Right renal pelvis (tissue), 4 donors: ENCODE results near the gene IGFBP4. TPM values are rescaled to one million over a fixed set of nuclear protein-coding genes. Genes with fewer than 3 reads are reported as not detected.

Experiments
- DNase-seq, 4 donors: peaks; one replicate each; pipeline ENCODE4 v3.0.0-alpha.2; 2013; ENCODE audit warnings: low read depth in 4 of 4, low spot score in 3 of 4, missing footprints in 1 of 4
- polyA plus RNA-seq, 4 donors: library from polyadenylated mRNA; unstranded; fragments of 120-200 nt; gene quantifications; one replicate each; pipeline ENCODE4 v1.2.1, GENCODE V29; 2013; ENCODE audit not compliant: insufficient read length in 4 of 4

The IGFBP4 gene
- polyA plus RNA-seq, 4 donors = 338 to 424 (median 366) TPM

GRCh38 chr17:40485851-40486521 is 42.7 kb downstream of the IGFBP4 start:
- no peak for DNase-seq

- no peak for DNase-seq
Measured at GRCh38 chr17:40486522-40487370, 43.5 kb downstream of the IGFBP4 start.

- DNase-seq = no peak
Measured at GRCh38 chr17:40487371-40488020, 44.2 kb downstream of the IGFBP4 start.

DNA sequence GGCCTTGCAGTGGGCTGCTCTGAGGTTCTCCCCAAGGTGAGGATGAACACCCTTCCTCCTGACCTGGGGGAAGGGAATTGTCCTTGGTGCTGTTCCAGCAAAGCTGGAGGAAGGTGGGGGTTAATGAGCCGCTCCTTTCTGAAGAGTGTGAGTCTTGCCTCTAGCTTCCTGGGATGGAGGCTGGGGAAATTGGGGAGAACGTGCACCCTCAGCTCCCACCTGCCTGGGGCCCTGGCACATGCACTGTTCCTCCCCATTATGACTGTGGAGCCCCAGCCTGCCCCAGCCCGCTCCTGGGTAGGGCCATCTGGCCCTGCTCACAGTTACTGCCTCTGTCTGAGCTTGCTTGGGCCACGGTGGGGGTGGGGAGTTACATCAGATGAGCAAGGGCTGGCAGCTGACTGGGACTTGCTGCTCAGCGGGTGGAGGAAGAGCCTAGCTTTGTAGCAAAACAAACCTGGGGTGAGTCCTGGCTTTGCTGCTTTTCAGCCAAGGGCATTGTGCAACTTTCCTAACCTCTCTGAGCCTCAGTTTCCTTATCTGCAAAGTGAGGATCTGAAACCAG is 47.1 kb downstream of the IGFBP4 start:
- no peak for DNase-seq

- no peak for DNase-seq
Measured at GRCh38 chr17:40490982-40491381, 47.7 kb downstream of the IGFBP4 start.

- DNase-seq = no peak
Measured at GRCh38 chr17:40491486-40491885, 48.2 kb downstream of the IGFBP4 start.

GRCh38 chr17:40493697-40494096 is 50.4 kb downstream of the IGFBP4 start:
- no peak for DNase-seq

GRCh38 chr17:40495140-40495539 is 51.9 kb downstream of the IGFBP4 start:
- no peak for DNase-seq

DNA sequence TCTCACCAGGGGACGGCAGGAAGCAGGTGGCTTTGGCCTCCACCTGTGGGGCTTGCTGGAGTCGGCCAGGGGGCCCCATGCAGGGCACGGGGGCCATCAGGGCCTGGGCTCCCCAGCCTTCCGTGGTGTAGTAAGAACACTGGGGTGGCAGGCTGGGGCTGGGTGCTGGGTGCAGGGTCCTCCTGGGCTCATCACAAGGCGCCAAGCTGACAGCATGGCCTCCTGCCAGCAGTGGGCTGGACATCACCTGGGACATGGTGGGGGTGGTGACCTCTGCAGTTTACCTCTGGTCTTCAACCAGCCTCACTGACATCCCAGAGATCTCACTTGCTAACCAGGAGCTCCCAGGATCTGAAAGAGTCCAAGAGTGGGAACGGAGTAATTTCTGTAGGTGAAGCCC is 52.9 kb downstream of the IGFBP4 start:
- DNase-seq = no peak

DNA sequence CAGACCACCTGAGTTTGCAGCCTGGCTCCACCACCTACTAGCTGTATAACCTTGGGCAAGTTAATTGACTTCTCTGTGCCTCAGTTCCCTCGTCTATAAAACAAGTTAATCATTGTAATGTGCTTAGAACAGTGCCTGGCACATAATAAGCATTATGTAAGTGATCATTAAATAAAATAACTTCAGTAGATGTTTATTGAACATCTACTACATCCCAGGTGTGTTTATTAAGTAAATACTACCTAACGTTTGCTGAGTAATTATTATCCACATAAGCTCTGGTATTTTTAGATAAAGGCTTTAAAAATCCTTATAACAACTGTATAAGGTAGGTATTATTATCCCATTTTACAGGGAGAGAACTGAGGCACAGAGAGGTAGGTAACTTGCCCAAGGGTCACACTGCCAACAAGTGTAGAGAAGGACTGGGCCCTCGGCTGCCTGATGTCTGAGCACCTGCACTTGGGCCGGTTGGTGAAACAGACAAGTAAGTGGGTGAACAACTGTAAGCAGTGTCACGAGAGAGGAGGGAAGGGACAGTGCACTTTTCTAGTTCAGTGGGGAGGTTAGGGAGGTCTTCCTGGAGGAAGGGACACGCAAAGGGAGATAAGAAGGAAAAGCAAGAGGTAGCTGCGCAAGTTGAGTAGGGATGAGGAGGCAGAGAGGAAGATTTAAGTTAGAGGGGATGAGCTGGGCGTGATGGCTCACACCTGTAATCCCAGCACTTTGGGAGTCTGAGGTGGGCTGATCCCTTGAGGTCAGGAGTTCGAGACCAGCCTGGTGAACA is 53.6 kb downstream of the IGFBP4 start:
- no peak for DNase-seq

- no peak for DNase-seq
Measured at GRCh38 chr17:40497695-40498094, 54.4 kb downstream of the IGFBP4 start.

DNA sequence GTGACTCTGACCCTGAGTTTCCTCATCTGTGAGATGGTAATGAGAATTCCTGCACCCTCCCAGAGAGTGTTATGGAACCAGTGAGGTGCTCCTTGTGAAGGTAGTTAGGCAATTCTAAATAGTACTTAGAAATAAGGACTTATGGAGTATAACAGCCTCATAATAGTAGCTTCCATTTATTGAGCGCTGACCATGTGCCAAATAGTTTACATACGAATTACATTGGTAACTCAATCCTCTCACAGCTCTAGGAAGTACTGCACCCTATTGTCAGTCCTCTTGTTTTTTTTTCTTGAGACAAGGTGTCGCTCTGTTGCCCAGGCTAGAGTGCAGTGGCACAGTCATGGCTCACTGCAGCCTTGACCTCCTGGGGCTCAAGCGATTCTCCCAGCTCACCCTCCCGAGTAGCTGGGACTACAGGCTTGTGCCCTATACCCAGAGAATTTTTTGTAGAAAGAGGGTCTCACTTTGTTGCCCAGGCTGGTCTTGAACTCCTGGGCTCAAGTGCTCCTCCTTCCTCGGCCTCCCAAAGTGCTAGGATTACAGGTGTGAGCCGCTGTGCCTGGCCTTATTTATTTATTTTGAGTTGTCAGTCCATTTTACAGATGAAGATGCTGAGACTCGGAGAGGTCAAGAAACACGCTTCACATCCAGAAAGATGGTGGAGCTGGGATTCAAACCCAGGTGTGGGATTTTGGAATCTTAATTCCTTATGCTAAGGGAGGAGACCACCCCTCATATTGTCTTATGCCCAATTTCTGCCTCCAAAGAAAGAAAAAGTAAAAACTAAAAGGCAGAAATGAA is 55.2 kb downstream of the IGFBP4 start:
- no peak for DNase-seq

DNA sequence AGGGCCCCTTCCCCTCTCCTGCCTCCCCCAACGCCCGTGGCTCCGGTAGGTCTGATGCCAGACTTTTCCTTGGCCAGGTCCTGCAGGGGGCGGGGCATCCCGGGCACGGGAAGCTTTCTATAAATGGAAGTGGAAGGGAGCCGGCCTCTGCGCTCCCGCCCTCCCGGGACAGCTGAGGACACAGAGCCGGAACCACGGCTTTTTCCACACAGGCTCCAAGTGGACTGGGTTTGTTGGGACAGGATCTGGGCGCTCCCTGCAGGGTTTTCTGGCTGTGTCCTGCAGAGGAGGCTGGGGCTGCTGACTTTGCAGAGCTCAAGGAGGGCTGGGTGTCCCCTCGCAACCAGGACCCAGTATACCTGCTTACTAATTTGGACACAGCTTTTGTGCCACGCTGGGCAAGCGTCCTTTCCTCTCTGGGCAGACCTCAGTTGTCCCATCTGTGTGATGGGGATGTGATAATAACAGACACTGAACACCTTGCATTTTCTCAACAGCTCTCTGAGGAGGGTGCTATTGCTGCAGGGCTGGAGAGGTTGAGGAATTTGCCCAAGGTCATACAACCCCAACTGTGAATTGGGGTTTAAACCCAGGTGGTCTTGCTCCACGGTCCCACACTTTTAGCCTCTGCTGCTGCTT is 56.4 kb downstream of the IGFBP4 start:
- peak in 1 of 4 donors; percentile 31 for DNase-seq

- DNase-seq = no peak
Measured at GRCh38 chr17:40500190-40500589, 56.9 kb downstream of the IGFBP4 start.

GRCh38 chr17:40500709-40501108 is 57.5 kb downstream of the IGFBP4 start:
- DNase-seq = no peak

GRCh38 chr17:40501499-40501911 is 58.3 kb downstream of the IGFBP4 start, which contains the start of gene TNS4:
Gene TNS4, minus strand, starts transcription at chr17:40501623. Its CDS starts 5,198 bp downstream, at chr17:40496425.
- DNase-seq = no peak

- no peak for DNase-seq
Measured at GRCh38 chr17:40502716-40503115, 59.5 kb downstream of the IGFBP4 start.

DNA sequence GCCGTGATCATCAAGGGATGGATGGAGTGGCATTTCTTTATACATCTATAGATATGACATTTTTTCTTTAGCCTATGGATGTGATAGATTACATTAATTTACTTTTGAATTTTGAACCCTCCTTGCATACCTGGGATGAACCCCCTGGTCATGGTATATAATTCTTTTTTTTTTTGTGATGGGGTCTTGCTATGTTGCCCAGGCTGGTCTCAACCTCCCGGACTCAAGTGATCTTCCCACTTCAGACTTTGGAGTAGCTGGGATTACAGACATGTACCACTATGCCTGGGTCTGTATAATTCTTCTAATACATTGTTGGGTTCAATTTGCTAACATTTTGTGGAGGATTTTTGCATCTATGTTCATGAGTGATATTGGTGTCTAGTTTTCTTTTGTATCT is 59.9 kb downstream of the IGFBP4 start:
- DNase-seq = no peak

DNA sequence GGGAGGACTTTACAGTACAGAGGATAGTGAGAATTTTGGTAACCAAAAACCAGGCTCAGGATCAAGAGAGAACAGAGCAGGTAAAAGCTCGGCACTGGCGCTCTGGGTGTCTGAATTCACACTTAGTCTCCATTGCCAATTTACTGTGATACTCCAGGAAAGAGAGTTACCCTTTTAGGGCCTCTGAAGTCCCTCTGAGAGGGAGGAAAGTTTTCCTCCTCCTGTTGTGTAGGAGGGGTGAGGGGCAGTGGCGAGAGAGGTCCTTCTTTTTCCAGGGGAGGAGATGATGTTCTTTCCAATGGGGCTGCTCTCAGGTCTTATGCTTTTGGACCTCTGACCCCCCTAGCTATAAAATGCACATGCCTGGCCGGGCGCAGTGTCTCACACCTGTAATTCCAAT is 63.5 kb downstream of the IGFBP4 start:
- no peak for DNase-seq
